Rectal smooth muscle tissue (tissue), 1 donor: ENCODE results near the gene HNF1A.

ENCODE experiments used
- H3K27ac ChIP-seq: one replicate; pipeline ENCODE4 v1.7.0; 2013; ENCODE audit warnings: low read depth, low read length, inconsistent platforms
- H3K27me3 ChIP-seq: one replicate; pipeline ENCODE4 v1.7.0; 2013; ENCODE audit warnings: low read length; ENCODE audit not compliant: control insufficient read depth, insufficient read depth
- H3K36me3 ChIP-seq: one replicate; pipeline ENCODE4 v1.7.0; 2013; ENCODE audit warnings: low read length; ENCODE audit not compliant: control insufficient read depth, insufficient read depth
- H3K4me1 ChIP-seq: one replicate; pipeline ENCODE4 v1.7.0; 2013; ENCODE audit warnings: low read length; ENCODE audit not compliant: control insufficient read depth, insufficient read depth
- H3K4me3 ChIP-seq: one replicate; pipeline ENCODE4 v1.7.0; 2013; ENCODE audit warnings: low read length
- H3K9ac ChIP-seq: one replicate; pipeline ENCODE4 v1.7.0; 2013; ENCODE audit warnings: low read length

Gene HNF1A

GRCh38 chr12:120996133-120996746 lies 17.9 kb downstream of the HNF1A start:
- Histone ChIP-seq H3K4me1 (no peaks in the 10 kb centered on the region), H3K27me3 (no peaks in the 10 kb centered on the region), H3K36me3 (no peaks in the 10 kb centered on the region), H3K27ac (no peak overlapping the region), H3K4me3 (no peak overlapping the region), H3K9ac (no peak overlapping the region)

- Histone ChIP-seq H3K27me3 (no peaks in the 10 kb centered on the region), H3K27ac (no peak overlapping the region), H3K4me3 (no peak overlapping the region), H3K4me1 (no peaks in the 10 kb centered on the region), H3K9ac (no peak overlapping the region), H3K36me3 (no peaks in the 10 kb centered on the region)
Measured at GRCh38 chr12:120997448-120997847, 19.1 kb downstream of the HNF1A start.

- no peaks in the 10 kb centered on the region for H3K27me3 ChIP-seq
- H3K36me3 ChIP-seq: no peaks in the 10 kb centered on the region
- no peak overlapping the region for H3K4me3 ChIP-seq
- no peaks in the 10 kb centered on the region for H3K4me1 ChIP-seq
- H3K9ac ChIP-seq: no peak overlapping the region
- H3K27ac ChIP-seq: no peak overlapping the region
Measured at GRCh38 chr12:120998435-120998834, 20.1 kb downstream of the HNF1A start.

- Histone ChIP-seq H3K4me1 (no peaks in the 10 kb centered on the region), H3K27me3 (no peaks in the 10 kb centered on the region), H3K27ac (no peak overlapping the region), H3K9ac (no peak overlapping the region), H3K4me3 (no peak overlapping the region), H3K36me3 (peaks cover 4% of the 10 kb centered on the region)
Measured at GRCh38 chr12:120999191-121000120, 21.1 kb downstream of the HNF1A start.

GRCh38 chr12:121000530-121000929 lies 22.2 kb downstream of the HNF1A start:
- no peak overlapping the region for H3K9ac ChIP-seq
- peaks cover 4% of the 10 kb centered on the region for H3K36me3 ChIP-seq
- H3K27ac ChIP-seq: no peak overlapping the region
- H3K4me1 ChIP-seq: no peaks in the 10 kb centered on the region
- H3K4me3 ChIP-seq: no peak overlapping the region
- no peaks in the 10 kb centered on the region for H3K27me3 ChIP-seq

- Histone ChIP-seq H3K27ac (no peak overlapping the region), H3K27me3 (no peaks in the 10 kb centered on the region), H3K9ac (no peak overlapping the region), H3K4me3 (no peak overlapping the region), H3K36me3 (peaks cover 4% of the 10 kb centered on the region), H3K4me1 (no peaks in the 10 kb centered on the region)
Measured at GRCh38 chr12:121001060-121001459, 22.7 kb downstream of the HNF1A start.

- Histone ChIP-seq H3K27me3 (no peaks in the 10 kb centered on the region), H3K9ac (no peak overlapping the region), H3K4me1 (no peaks in the 10 kb centered on the region), H3K27ac (no peak overlapping the region), H3K36me3 (peaks cover 6% of the 10 kb centered on the region), H3K4me3 (no peak overlapping the region)
Measured at GRCh38 chr12:121001841-121002483, 23.6 kb downstream of the HNF1A start.

- Histone ChIP-seq H3K4me1 (no peaks in the 10 kb centered on the region), H3K27me3 (no peaks in the 10 kb centered on the region), H3K27ac (no peak overlapping the region), H3K4me3 (no peak overlapping the region), H3K9ac (no peak overlapping the region), H3K36me3 (peaks cover 9% of the 10 kb centered on the region)
Measured at GRCh38 chr12:121003650-121004049, 25.3 kb downstream of the HNF1A start.

GRCh38 chr12:121004253-121004815 lies 26.0 kb downstream of the HNF1A start:
- Histone ChIP-seq H3K27ac (no peak overlapping the region), H3K4me3 (no peak overlapping the region), H3K4me1 (no peaks in the 10 kb centered on the region), H3K27me3 (no peaks in the 10 kb centered on the region), H3K9ac (no peak overlapping the region), H3K36me3 (peaks cover 9% of the 10 kb centered on the region)

- H3K9ac ChIP-seq: no peak overlapping the region
- H3K27ac ChIP-seq: no peak overlapping the region
- no peaks in the 10 kb centered on the region for H3K4me1 ChIP-seq
- no peaks in the 10 kb centered on the region for H3K27me3 ChIP-seq
- peaks cover 12% of the 10 kb centered on the region for H3K36me3 ChIP-seq
- H3K4me3 ChIP-seq: no peak overlapping the region
Measured at GRCh38 chr12:121005346-121005815, 27.0 kb downstream of the HNF1A start.

GRCh38 chr12:121008347-121009098 lies 30.2 kb downstream of the HNF1A start:
- no peak overlapping the region for H3K4me3 ChIP-seq
- H3K27me3 ChIP-seq: no peaks in the 10 kb centered on the region
- H3K9ac ChIP-seq: no peak overlapping the region
- no peak overlapping the region for H3K27ac ChIP-seq
- H3K4me1 ChIP-seq: no peaks in the 10 kb centered on the region
- H3K36me3 ChIP-seq: peaks cover 23% of the 10 kb centered on the region

- Histone ChIP-seq H3K27ac (no peak overlapping the region), H3K9ac (no peak overlapping the region), H3K36me3 (peaks cover 18% of the 10 kb centered on the region), H3K4me1 (no peaks in the 10 kb centered on the region), H3K27me3 (no peaks in the 10 kb centered on the region), H3K4me3 (no peak overlapping the region)
Measured at GRCh38 chr12:121009741-121010140, 31.4 kb downstream of the HNF1A start.
